ENCODE results near the gene C1GALT1C1L.

- no peak for TF ChIP-seq POLR2A (IDR thresholded peaks at IDR 0.05; ENCODE audit: low read depth, low read length)
- no peak for TF ChIP-seq MYC (IDR thresholded peaks at IDR 0.05; ENCODE audit: low read depth, low read length)
Observed at GRCh38 chr2:43692428-43692994, 16.3 kb upstream of the C1GALT1C1L start.

Measured in endothelial cell of umbilical vein (primary cell).